GM23338 (cell line): ENCODE results near the gene CLEC1A. TPM values are rescaled to one million over a fixed set of nuclear protein-coding genes. Genes with fewer than 3 reads are reported as not detected.
A peak's percentile ranks its signal among the peaks of the same experiment; 100 is the strongest.

ENCODE experiments used
- ATAC-seq: fragments of 200-7000 bp; cut with Tn5 transposase; 3 replicates; pipeline ENCODE4 v1.9.1; 2020
- DNase-seq: peaks from one replicate; pipeline ENCODE4 v3.0.0-alpha.2; 2015; ENCODE audit warnings: low spot score
- H2AFZ ChIP-seq: fragments of 200-600 bp; sonication (generic); 2 replicates; pipeline ENCODE4 v1.8.0; 2016; ENCODE audit warnings: antibody characterized with exemption, mild to moderate bottlenecking, moderate library complexity
- H3F3A ChIP-seq: fragments of 200-600 bp; sonication (generic); replicated peaks from 2 replicates; pipeline ENCODE4 v1.8.0; 2017; ENCODE audit warnings: antibody characterized with exemption, mixed run types, low read depth
- H3K27ac ChIP-seq: fragments of 200-600 bp; sonication (generic); 2 replicates; pipeline ENCODE4 v1.6.1; 2016; ENCODE audit warnings: low read depth
- H3K27me3 ChIP-seq: fragments of 200-600 bp; sonication (generic); 2 replicates; pipeline ENCODE4 v1.8.0; 2016; ENCODE audit warnings: mild to moderate bottlenecking, mixed run types, moderate library complexity; ENCODE audit not compliant: insufficient read depth
- H3K36me3 ChIP-seq: fragments of 200-600 bp; sonication (generic); 2 replicates; pipeline ENCODE4 v1.8.0; 2016; ENCODE audit warnings: mild to moderate bottlenecking; ENCODE audit not compliant: insufficient read depth
- H3K4me1 ChIP-seq: fragments of 200-600 bp; sonication (generic); 2 replicates; pipeline ENCODE4 v1.8.0; 2016; ENCODE audit warnings: mild to moderate bottlenecking, moderate library complexity; ENCODE audit not compliant: insufficient read depth
- H3K4me2 ChIP-seq: fragments of 200-600 bp; sonication (generic); 2 replicates; pipeline ENCODE4 v1.7.1; 2017; ENCODE audit warnings: mixed run types
- H3K4me3 ChIP-seq: fragments of 200-600 bp; sonication (generic); 2 replicates; pipeline ENCODE4 v1.6.1; 2016; ENCODE audit warnings: mixed run types
- H3K79me2 ChIP-seq: fragments of 200-600 bp; sonication (generic); replicated peaks from 2 replicates; pipeline ENCODE4 v1.8.0; 2017; ENCODE audit warnings: mild to moderate bottlenecking; ENCODE audit not compliant: insufficient read depth
- H3K9me2 ChIP-seq: fragments of 200-600 bp; sonication (generic); 2 replicates; pipeline ENCODE4 v1.8.0; 2017; ENCODE audit not compliant: insufficient read depth
- H4K20me1 ChIP-seq: fragments of 200-600 bp; sonication (generic); replicated peaks from 2 replicates; pipeline ENCODE4 v1.8.0; 2017; ENCODE audit warnings: mild to moderate bottlenecking; ENCODE audit not compliant: insufficient read depth
- H3K27ac Mint-ChIP-seq: 2 replicates; pipeline ENCODE4 v1.8.0; 2020; ENCODE audit warnings: inconsistent platforms, mild to moderate bottlenecking, moderate library complexity, mixed read lengths
- H3K27me3 Mint-ChIP-seq: 3 replicates; pipeline ENCODE4 v1.8.0; 2022; ENCODE audit warnings: low read depth, mild to moderate bottlenecking, moderate library complexity, mixed read lengths, inconsistent platforms; ENCODE audit not compliant: insufficient read depth, poor library complexity
- H3K36me3 Mint-ChIP-seq: 3 replicates; pipeline ENCODE4 v1.8.0; 2021; ENCODE audit warnings: low read depth, mild to moderate bottlenecking, inconsistent platforms, moderate library complexity, mixed read lengths
- H3K4me1 Mint-ChIP-seq: 3 replicates; pipeline ENCODE4 v1.8.0; 2020; ENCODE audit warnings: mild to moderate bottlenecking, inconsistent platforms, mixed read lengths
- H3K4me3 Mint-ChIP-seq: 3 replicates; pipeline ENCODE4 v1.8.0; 2021; ENCODE audit warnings: moderate library complexity, mild to moderate bottlenecking, inconsistent platforms, mixed read lengths
- H3K9me3 Mint-ChIP-seq: 3 replicates; pipeline ENCODE4 v1.8.0; 2020; ENCODE audit warnings: moderate library complexity, mild to moderate bottlenecking, inconsistent platforms, mixed read lengths
- CREB1 ChIP-seq: fragments of 250-450 bp; sonication (Bioruptor Pico); IDR thresholded peaks from 2 replicates; pipeline ENCODE4 v1.5.0; 2020; ENCODE audit warnings: low read depth, mild to moderate bottlenecking, moderate library complexity
- CTCF ChIP-seq, 2 experiments: fragments of 200-600 bp in 1 of 2; sonication (generic) in 1 of 2; conservative IDR thresholded peaks; 2 replicates each; pipeline versions ENCODE4 v1.5.1 to v1.6.1; 2016 to 2017; ENCODE audit warnings: antibody characterized with exemption in 2 of 2, low read depth in 2 of 2, mild to moderate bottlenecking in 2 of 2, moderate library complexity in 1 of 2
- ETS1 ChIP-seq: IDR thresholded peaks from 2 replicates; pipeline ENCODE4 v1.6.1; 2016; ENCODE audit warnings: antibody characterized with exemption
- EZH2 ChIP-seq: fragments of 200-600 bp; sonication (generic); IDR thresholded peaks from one replicate; pipeline ENCODE4 v1.8.0; 2017; ENCODE audit warnings: antibody characterized with exemption, mild to moderate bottlenecking, low read depth; ENCODE audit not compliant: unreplicated experiment
- EZH2phosphoT487 ChIP-seq: fragments of 200-600 bp; sonication (generic); IDR thresholded peaks from one replicate; pipeline ENCODE4 v1.8.1; 2018; ENCODE audit warnings: antibody characterized with exemption; ENCODE audit not compliant: unreplicated experiment
- NANOG ChIP-seq: IDR thresholded peaks from 2 replicates; pipeline ENCODE4 v1.6.1; 2016; ENCODE audit warnings: antibody characterized with exemption, borderline replicate concordance
- POLR2AphosphoS5 ChIP-seq: IDR thresholded peaks from 2 replicates; pipeline ENCODE4 v1.6.1; 2016; ENCODE audit warnings: antibody characterized with exemption, low read depth
- ZNF114 ChIP-seq: fragments of 250-450 bp; sonication (Bioruptor Pico); IDR thresholded peaks from 2 replicates; pipeline ENCODE4 v1.5.0; 2020; ENCODE audit warnings: mild to moderate bottlenecking, moderate library complexity
- ZNF331 ChIP-seq: fragments of 250-450 bp; sonication (Bioruptor Pico); IDR thresholded peaks from 2 replicates; pipeline ENCODE4 v1.5.0; 2020; ENCODE audit warnings: low read depth, mild to moderate bottlenecking, moderate library complexity
- polyA plus RNA-seq: library from polyadenylated mRNA; unstranded; fragments of >200 nt; fragmentation: Nextera tagmentation; extraction: Ambion mirVana; gene quantifications from 2 replicates; pipeline ENCODE4 v1.2.1, GENCODE V29; 2016
- total RNA-seq: library from RNA; depleted of rRNA; stranded (reverse); fragments of >200 nt; shearing (Covaris generic); gene quantifications from 2 replicates; pipeline ENCODE4 v1.2.3, GENCODE V29; 2014

Gene CLEC1A
- total and polyA plus RNA-seq, 2 experiments from 2014 or later, result 1.1 TPM; not detected in 1

GRCh38 chr12:10142976-10143589 is 44.3 kb upstream of the CLEC1A start:
- H3K4me3 Mint-ChIP-seq, result no peak overlapping the region
- Histone ChIP-seq H3K9me2 (no peaks in the 10 kb centered on the region), H3K27me3 (no peaks in the 10 kb centered on the region), H3K4me2 (no peak overlapping the region), H3K36me3 (no peaks in the 10 kb centered on the region), H3K79me2 (no peaks in the 10 kb centered on the region), H3F3A (no peaks in the 10 kb centered on the region), H2AFZ (no peak overlapping the region), H3K4me3 (no peak overlapping the region), H4K20me1 (no peaks in the 10 kb centered on the region), H3K4me1 (no peaks in the 10 kb centered on the region), H3K27ac (no peak overlapping the region)
- DNase-seq, result no peak
- H3K9me3 Mint-ChIP-seq, result no peaks in the 10 kb centered on the region
- H3K27me3 Mint-ChIP-seq, result no peaks in the 10 kb centered on the region
- no peak overlapping the region for H3K27ac Mint-ChIP-seq
- no peaks in the 10 kb centered on the region for H3K4me1 Mint-ChIP-seq
- TF ChIP-seq ETS1 (no peak), EZH2 (no peak), CREB1 (no peak), POLR2AphosphoS5 (no peak), ZNF331 (CRISPR knock-in tag) (no peak), EZH2phosphoT487 (no peak), CTCF (conservative IDR thresholded peaks at IDR 0.05; ENCODE audit: low read depth in 2 of 2) (no peak), NANOG (no peak), ZNF114 (CRISPR knock-in tag) (no peak)
- no peaks in the 10 kb centered on the region for H3K36me3 Mint-ChIP-seq
- no peak for ATAC-seq

- Mint-ChIP-seq H3K36me3 (no peaks in the 10 kb centered on the region), H3K27me3 (peaks cover 2% of the 10 kb centered on the region), H3K4me1 (peaks cover 5% of the 10 kb centered on the region; the same call in 1 of the 3 replicates), H3K9me3 (no peaks in the 10 kb centered on the region; the same call in 2 of the 3 replicates), H3K4me3 (no peak overlapping the region), H3K27ac (peak overlapping the region; percentile 84; the same call in 1 of the 2 replicates)
- Histone ChIP-seq H4K20me1 (no peaks in the 10 kb centered on the region), H3K4me3 (no peak overlapping the region), H3K27ac (no peak overlapping the region), H3K4me2 (no peak overlapping the region), H3K36me3 (no peaks in the 10 kb centered on the region), H3F3A (no peaks in the 10 kb centered on the region), H3K4me1 (no peaks in the 10 kb centered on the region), H3K9me2 (no peaks in the 10 kb centered on the region), H2AFZ (no peak overlapping the region), H3K27me3 (no peaks in the 10 kb centered on the region), H3K79me2 (no peaks in the 10 kb centered on the region)
- TF ChIP-seq CTCF (conservative IDR thresholded peaks at IDR 0.05; ENCODE audit: low read depth in 2 of 2), result peak; percentile 78 to 85
- TF ChIP-seq NANOG, result no peak
- TF ChIP-seq ZNF331 (CRISPR knock-in tag), result no peak
- TF ChIP-seq POLR2AphosphoS5, result no peak
- TF ChIP-seq EZH2phosphoT487, result no peak
- ATAC-seq, result peak; percentile 45; the same call in 2 of the 3 replicates
- DNase-seq, result peak; percentile 69
Observed at GRCh38 chr12:10140001-10140400, 41.2 kb upstream of the CLEC1A start.
